HG02885 (cell line): ENCODE data around the gene TCN2.
A peak's percentile ranks its signal among the peaks of the same experiment; 100 is the strongest.
"Not testable (repeated sequence)": the region's sequence is repeated elsewhere in the genome, so short reads cannot be mapped to it uniquely, and the experiment has no call there.

ENCODE experiments used
- ATAC-seq: cut with Tn5 transposase; IDR thresholded peaks from one replicate; pipeline ENCODE4 v1.9.1; 2021; ENCODE audit warnings: mild to moderate bottlenecking; ENCODE audit not compliant: unreplicated experiment, poor library complexity

Gene TCN2

GRCh38 chr22:30574997-30575671 is 31.8 kb upstream of the TCN2 start:
- no peak for ATAC-seq

- no peak for ATAC-seq
These were observed 31.1 kb upstream of the TCN2 start for GRCh38 chr22:30575859-30576258.

GRCh38 chr22:30578481-30578880 is 28.5 kb upstream of the TCN2 start:
- ATAC-seq: no peak

- ATAC-seq: no peak
These were observed 26.1 kb upstream of the TCN2 start for GRCh38 chr22:30580896-30581295.

- ATAC-seq: no peak
These were observed 24.9 kb upstream of the TCN2 start for GRCh38 chr22:30582051-30582450.

- no peak for ATAC-seq
These were observed 24.0 kb upstream of the TCN2 start for GRCh38 chr22:30582788-30583545.

- ATAC-seq: no peak
These were observed 22.5 kb upstream of the TCN2 start for GRCh38 chr22:30584441-30584840.

- ATAC-seq: no peak
These were observed 20.6 kb upstream of the TCN2 start for GRCh38 chr22:30586414-30586813.

GRCh38 chr22:30591191-30591587 is 15.8 kb upstream of the TCN2 start:
- no peak for ATAC-seq

- ATAC-seq: peak; percentile 97
These were observed 15.2 kb upstream of the TCN2 start, which contains the start of gene PES1 for GRCh38 chr22:30591588-30592359. PES1 (minus strand) TSS chr22:30591910; CDS start chr22:30591833, 77 bp downstream.

- not testable (repeated sequence) for ATAC-seq
These were observed 14.6 kb upstream of the TCN2 start for GRCh38 chr22:30592360-30592713.

GRCh38 chr22:30596199-30596598 is 10.8 kb upstream of the TCN2 start:
- no peak for ATAC-seq

GRCh38 chr22:30596886-30597285 is 10.1 kb upstream of the TCN2 start:
- no peak for ATAC-seq

- no peak for ATAC-seq
These were observed 8.0 kb upstream of the TCN2 start for GRCh38 chr22:30598986-30599385.

- no peak for ATAC-seq
These were observed 6.1 kb upstream of the TCN2 start for GRCh38 chr22:30600921-30601320.

GRCh38 chr22:30601464-30601863 is 5.5 kb upstream of the TCN2 start:
- no peak for ATAC-seq

GRCh38 chr22:30602049-30602448 is 4.9 kb upstream of the TCN2 start:
- ATAC-seq: no peak

GRCh38 chr22:30603801-30604200 is 3.2 kb upstream of the TCN2 start:
- no peak for ATAC-seq

GRCh38 chr22:30604723-30605122 is 2.3 kb upstream of the TCN2 start:
- ATAC-seq: no peak

GRCh38 chr22:30605449-30606110 is 1.4 kb upstream of the TCN2 start:
- no peak for ATAC-seq
